ENCODE results near the gene ADGRD1. TPM values are rescaled to one million over a fixed set of nuclear protein-coding genes. Genes with fewer than 3 reads are reported as not detected.

Gene ADGRD1
- polyA plus RNA-seq, 6 donors from 2014 or later: 0.26 to 6.6 (median 1.9) TPM

- Mint-ChIP-seq H3K27ac (peak overlapping the region in 3 of 6 donors; percentile 12 to 68 (median 56)), H3K4me3 (peak overlapping the region in 2 of 8 donors; percentile 20 to 64), H3K9me3 (peaks cover 0 to 8% (median 0%) of the 10 kb centered on the region in 7 donors), H3K27me3 (peaks cover 0 to 35% (median 0%) of the 10 kb centered on the region in 3 donors), H3K4me1 (peaks cover 10 to 17% (median 13%) of the 10 kb centered on the region in 3 donors), H3K36me3 (peaks cover 0 to 6% of the 10 kb centered on the region in 2 donors)
- DNase-seq (no peak), ATAC-seq (ENCODE audit: low read depth in 2 of 2) (no peak)
These were observed 78.5 kb downstream of the ADGRD1 start for GRCh38 chr12:131032082-131032750.

DNA sequence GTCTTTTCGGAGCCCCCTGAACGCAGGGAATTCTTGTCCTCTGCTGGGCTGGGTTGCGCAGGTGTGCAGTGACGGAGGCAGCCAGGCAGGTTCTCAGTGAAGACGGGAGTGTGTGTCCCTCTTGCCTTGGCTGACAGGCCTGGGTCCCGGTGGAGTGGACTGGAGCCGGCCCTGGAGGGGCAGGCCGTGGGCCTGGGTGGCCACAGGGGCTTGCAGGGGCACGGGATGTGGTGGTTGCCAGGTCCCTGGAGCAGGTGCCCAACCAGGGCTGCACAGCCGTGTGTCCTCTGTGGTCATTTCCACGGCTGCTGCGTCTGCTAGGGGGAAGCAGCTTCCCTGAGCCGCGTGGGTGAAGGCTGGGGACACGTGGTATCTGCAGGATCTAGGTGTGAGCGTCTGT lies 79.8 kb downstream of the ADGRD1 start:
- Mint-ChIP-seq H3K27me3 (peaks cover 0 to 34% (median 0%) of the 10 kb centered on the region in 3 donors), H3K4me3 (peak overlapping the region in 1 of 8 donors; percentile 5), H3K27ac (peak overlapping the region in 1 of 6 donors; percentile 29), H3K36me3 (peaks cover 0 to 6% of the 10 kb centered on the region in 2 donors), H3K9me3 (peaks cover 0 to 12% (median 0%) of the 10 kb centered on the region in 7 donors), H3K4me1 (peaks cover 13 to 17% (median 15%) of the 10 kb centered on the region in 3 donors)
- ATAC-seq (ENCODE audit: low read depth in 2 of 2) (no peak), DNase-seq (no peak)

DNA sequence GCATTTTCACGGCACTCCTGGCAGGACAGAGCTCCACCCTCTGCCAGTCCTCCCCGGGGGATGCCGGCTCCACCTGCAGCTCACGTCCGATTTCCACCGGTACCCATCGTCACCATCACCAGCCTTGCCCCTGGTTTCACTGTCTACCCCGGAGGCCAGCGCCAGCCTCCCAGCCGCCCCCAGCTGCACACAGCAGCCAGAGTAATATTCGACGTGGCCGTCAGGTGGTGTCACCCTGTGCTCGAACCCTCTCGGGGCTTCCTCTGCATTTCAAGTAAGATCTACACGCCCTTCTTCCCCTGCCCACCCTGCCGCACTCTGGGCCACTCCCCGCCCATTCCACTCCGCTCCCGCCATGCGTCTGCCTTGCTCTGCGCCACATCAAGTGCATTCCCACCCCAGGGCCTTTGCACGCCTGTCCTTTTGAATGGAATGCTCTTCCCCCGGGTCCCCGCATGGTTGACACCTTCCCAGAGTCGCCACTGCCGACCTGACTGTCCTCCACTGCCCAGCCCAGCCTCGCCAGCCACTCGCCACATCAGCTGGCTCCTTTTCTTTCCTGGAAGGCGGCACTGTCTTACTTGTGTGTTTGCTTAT lies 80.3 kb downstream of the ADGRD1 start:
- peak overlapping the region in 1 of 8 donors; percentile 79 for H3K4me3 Mint-ChIP-seq
- H3K4me1 Mint-ChIP-seq: peaks cover 13 to 17% (median 15%) of the 10 kb centered on the region in 3 donors
- peaks cover 0 to 12% (median 0%) of the 10 kb centered on the region in 7 donors for H3K9me3 Mint-ChIP-seq
- ATAC-seq (ENCODE audit: low read depth in 2 of 2) (no peak), DNase-seq (no peak)
- H3K27ac Mint-ChIP-seq: peak overlapping the region in 1 of 6 donors; percentile 43
- peaks cover 0 to 6% of the 10 kb centered on the region in 2 donors for H3K36me3 Mint-ChIP-seq
- peaks cover 0 to 29% (median 0%) of the 10 kb centered on the region in 3 donors for H3K27me3 Mint-ChIP-seq

- Mint-ChIP-seq H3K27me3 (peaks cover 0 to 27% (median 0%) of the 10 kb centered on the region in 3 donors), H3K4me3 (peak overlapping the region in 3 of 8 donors; percentile 22 to 79 (median 75)), H3K36me3 (peaks cover 0 to 6% of the 10 kb centered on the region in 2 donors), H3K9me3 (peaks cover 0 to 12% (median 0%) of the 10 kb centered on the region in 7 donors), H3K4me1 (peaks cover 12 to 17% (median 13%) of the 10 kb centered on the region in 3 donors), H3K27ac (peak overlapping the region in 2 of 6 donors; percentile 69 to 95)
- ATAC-seq (ENCODE audit: low read depth in 2 of 2) (no peak), DNase-seq (no peak)
These were observed 81.0 kb downstream of the ADGRD1 start for GRCh38 chr12:131034631-131035244.

DNA sequence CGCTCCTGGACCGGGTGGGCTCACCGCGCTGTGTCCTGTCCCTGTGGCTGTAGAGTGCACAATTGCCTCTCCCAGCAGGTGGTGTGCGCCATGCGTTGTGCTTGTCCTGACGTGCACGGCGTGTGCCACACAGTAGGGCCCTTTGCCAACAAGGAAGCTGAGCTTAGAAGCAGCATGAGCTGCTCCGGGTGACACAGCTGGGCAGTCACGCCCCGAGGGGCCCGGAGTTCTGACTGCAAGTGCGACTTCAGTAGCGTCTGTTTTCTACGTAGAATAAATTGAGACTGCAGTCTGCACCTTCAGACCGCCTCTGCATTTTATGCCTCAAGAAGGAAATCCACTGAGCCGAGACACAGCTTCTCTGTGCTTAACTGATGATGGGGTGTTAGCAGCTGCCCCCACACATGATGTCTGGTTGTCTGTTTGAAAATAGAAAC lies 81.6 kb downstream of the ADGRD1 start:
- H3K36me3 Mint-ChIP-seq: peaks cover 0 to 6% of the 10 kb centered on the region in 2 donors
- H3K27me3 Mint-ChIP-seq: peaks cover 0 to 26% (median 0%) of the 10 kb centered on the region in 3 donors
- peak; percentile 32 for DNase-seq
- peak overlapping the region in 3 of 8 donors; percentile 47 to 79 (median 75) for H3K4me3 Mint-ChIP-seq
- peak overlapping the region in 2 of 6 donors; percentile 69 to 95 for H3K27ac Mint-ChIP-seq
- peak in 1 of 2 donors; percentile 37 for ATAC-seq (ENCODE audit: low read depth in 2 of 2)
- peaks cover 0 to 12% (median 0%) of the 10 kb centered on the region in 7 donors for H3K9me3 Mint-ChIP-seq
- peaks cover 12 to 17% (median 13%) of the 10 kb centered on the region in 3 donors for H3K4me1 Mint-ChIP-seq

DNA sequence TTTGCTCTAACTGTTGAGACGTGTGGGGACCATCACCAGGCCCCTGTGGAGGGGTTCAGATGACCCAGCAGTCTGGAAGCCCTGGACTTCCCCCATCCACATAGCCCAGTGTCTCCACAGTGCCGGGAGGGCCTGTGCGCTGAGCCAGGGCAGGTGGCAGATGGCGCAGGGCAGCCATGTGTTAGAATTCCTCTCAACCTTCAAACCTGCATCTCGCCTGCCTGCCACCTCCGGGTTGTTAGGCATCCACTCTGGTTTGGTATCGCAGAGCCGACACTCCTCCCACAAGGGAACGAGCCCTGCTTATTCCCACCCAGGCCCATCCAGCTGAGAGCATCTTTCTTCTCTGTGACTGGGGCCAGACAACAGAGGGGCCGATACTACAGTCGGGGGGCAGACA lies 84.5 kb downstream of the ADGRD1 start:
- no peak for DNase-seq
- Mint-ChIP-seq H3K9me3 (peaks cover 0 to 12% (median 0%) of the 10 kb centered on the region in 7 donors), H3K27ac (peak overlapping the region in 1 of 6 donors; percentile 30), H3K27me3 (peaks cover 0 to 15% (median 0%) of the 10 kb centered on the region in 3 donors), H3K4me1 (peaks cover 12 to 13% (median 13%) of the 10 kb centered on the region in 3 donors), H3K36me3 (peaks cover 0 to 6% of the 10 kb centered on the region in 2 donors), H3K4me3 (no peak overlapping the region)
- no peak for ATAC-seq (ENCODE audit: low read depth in 2 of 2)

GRCh38 chr12:131038961-131039950 lies 85.5 kb downstream of the ADGRD1 start:
- ATAC-seq (ENCODE audit: low read depth in 2 of 2) (no peak), DNase-seq (no peak)
- peaks cover 12 to 15% (median 14%) of the 10 kb centered on the region in 3 donors for H3K4me1 Mint-ChIP-seq

DNA sequence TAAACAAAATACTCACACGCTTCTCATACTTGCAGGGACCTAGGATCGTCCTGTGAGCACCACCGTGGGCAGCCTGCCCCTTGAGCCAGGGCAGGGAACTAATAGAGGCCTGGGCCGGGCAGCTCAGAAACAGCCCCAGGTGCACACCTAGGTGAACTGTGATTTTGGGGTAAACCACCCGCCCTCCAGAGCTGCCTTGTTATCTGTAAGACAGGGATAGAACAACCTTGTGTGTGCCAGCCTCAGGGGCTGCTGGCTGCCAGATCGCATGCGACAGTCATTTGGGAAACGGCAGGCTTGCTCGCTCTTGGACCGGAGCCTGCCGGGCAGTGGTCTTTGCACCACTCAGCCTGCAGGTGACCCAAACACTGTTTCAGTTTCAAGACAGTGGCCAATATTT lies 86.8 kb downstream of the ADGRD1 start:
- ATAC-seq (ENCODE audit: low read depth in 2 of 2) (no peak), DNase-seq (no peak)
- Mint-ChIP-seq H3K27ac (no peak overlapping the region), H3K27me3 (peaks cover 0 to 6% (median 0%) of the 10 kb centered on the region in 3 donors), H3K36me3 (peaks cover 0 to 6% of the 10 kb centered on the region in 2 donors), H3K4me3 (no peak overlapping the region), H3K9me3 (peaks cover 0 to 12% (median 0%) of the 10 kb centered on the region in 7 donors), H3K4me1 (peaks cover 6 to 13% (median 12%) of the 10 kb centered on the region in 3 donors)

More at GRCh38 chr12:131038961-131039950, 85.5 kb downstream of the ADGRD1 start:
- Mint-ChIP-seq H3K4me3 (no peak overlapping the region), H3K9me3 (peaks cover 0 to 12% (median 0%) of the 10 kb centered on the region in 7 donors), H3K27ac (no peak overlapping the region), H3K27me3 (peaks cover 0 to 9% (median 0%) of the 10 kb centered on the region in 3 donors), H3K36me3 (peaks cover 0 to 6% of the 10 kb centered on the region in 2 donors)

DNA sequence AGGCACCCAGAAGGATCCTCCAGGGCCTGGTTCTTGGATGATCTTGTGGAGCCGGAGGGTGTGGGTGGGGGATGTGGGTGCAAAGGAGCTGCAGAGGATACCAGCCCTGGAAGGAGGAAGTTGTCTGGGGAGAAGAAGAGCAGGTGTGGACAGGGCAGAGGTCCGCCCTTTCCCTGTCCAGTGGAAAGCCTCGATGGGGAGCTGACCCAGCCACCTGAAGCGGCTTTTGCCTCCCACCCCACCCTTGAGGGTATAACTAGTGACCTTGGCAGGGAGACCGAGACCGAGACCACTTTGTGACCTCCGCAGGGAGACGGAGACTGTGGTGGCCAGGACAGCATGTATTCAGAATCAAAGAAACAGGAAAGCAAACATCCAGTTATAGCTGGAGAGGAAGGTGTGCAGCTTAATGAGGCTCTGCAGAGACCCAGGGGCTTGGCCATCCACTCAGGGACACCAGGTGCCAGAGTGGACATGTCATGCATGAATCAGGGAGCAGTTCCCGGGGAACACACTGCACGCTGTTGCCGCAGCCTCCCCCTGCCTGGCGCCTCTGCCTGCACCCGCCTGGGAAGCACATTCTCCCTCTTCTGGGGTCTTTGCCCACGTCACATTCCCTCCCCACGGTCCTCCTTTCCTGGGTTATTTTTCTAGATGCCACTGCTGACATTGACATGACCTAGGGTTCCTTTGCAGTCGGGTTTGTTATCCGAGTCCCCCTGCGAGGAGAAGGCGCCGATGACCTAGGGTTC lies 87.7 kb downstream of the ADGRD1 start:
- no peak overlapping the region for H3K4me3 Mint-ChIP-seq
- H3K9me3 Mint-ChIP-seq: peaks cover 0 to 11% (median 0%) of the 10 kb centered on the region in 7 donors
- peaks cover 6 to 13% (median 11%) of the 10 kb centered on the region in 3 donors for H3K4me1 Mint-ChIP-seq
- peak overlapping the region in 1 of 6 donors; percentile 26 for H3K27ac Mint-ChIP-seq
- peaks cover 0 to 3% of the 10 kb centered on the region in 2 donors for H3K36me3 Mint-ChIP-seq
- DNase-seq (no peak), ATAC-seq (ENCODE audit: low read depth in 2 of 2) (no peak)
- peaks cover 0 to 6% (median 0%) of the 10 kb centered on the region in 3 donors for H3K27me3 Mint-ChIP-seq

GRCh38 chr12:131041968-131042833 lies 88.5 kb downstream of the ADGRD1 start:
- peaks cover 0 to 5% (median 0%) of the 10 kb centered on the region in 7 donors for H3K9me3 Mint-ChIP-seq
- H3K4me3 Mint-ChIP-seq: no peak overlapping the region
- peaks cover 0 to 9% (median 0%) of the 10 kb centered on the region in 3 donors for H3K27me3 Mint-ChIP-seq
- peaks cover 6 to 14% (median 10%) of the 10 kb centered on the region in 3 donors for H3K4me1 Mint-ChIP-seq
- no peak for ATAC-seq (ENCODE audit: low read depth in 2 of 2)
- DNase-seq: no peak
- H3K36me3 Mint-ChIP-seq: no peaks in the 10 kb centered on the region
- H3K27ac Mint-ChIP-seq: no peak overlapping the region

DNA sequence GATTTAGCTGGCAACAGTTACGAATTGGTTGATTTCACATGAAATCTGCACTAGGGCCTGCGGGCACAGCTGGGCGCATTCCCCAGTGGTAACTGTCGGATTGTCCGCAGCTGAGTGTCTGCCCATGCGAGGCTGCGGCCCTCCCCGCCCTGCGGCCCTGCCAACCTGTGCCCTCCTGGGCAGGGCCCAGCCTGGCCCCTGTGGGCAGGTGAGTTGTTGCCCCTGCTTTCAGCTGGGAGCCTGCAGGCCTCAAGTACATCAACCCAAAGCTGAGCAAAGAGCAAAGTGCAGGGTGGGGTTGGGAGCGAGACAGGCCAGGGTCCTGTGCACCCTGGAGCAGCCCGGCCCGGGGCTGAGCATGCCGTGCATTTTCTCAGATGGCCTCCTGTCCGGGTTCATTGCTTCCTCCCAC lies 89.1 kb downstream of the ADGRD1 start:
- no peak for DNase-seq
- ATAC-seq (ENCODE audit: low read depth in 2 of 2): no peak
- H3K9me3 Mint-ChIP-seq: peaks cover 0 to 3% (median 0%) of the 10 kb centered on the region in 7 donors
- peaks cover 0 to 12% (median 0%) of the 10 kb centered on the region in 3 donors for H3K27me3 Mint-ChIP-seq
- no peaks in the 10 kb centered on the region for H3K36me3 Mint-ChIP-seq
- H3K4me3 Mint-ChIP-seq: no peak overlapping the region
- peak overlapping the region in 1 of 6 donors; percentile 39 for H3K27ac Mint-ChIP-seq
- H3K4me1 Mint-ChIP-seq: peaks cover 6 to 19% (median 11%) of the 10 kb centered on the region in 3 donors

All from naive B cell (primary cell).